Upper lobe of left lung (tissue), 6 donors: ENCODE measurements around the gene NMRK2. TPM values are rescaled to one million over a fixed set of nuclear protein-coding genes. Genes with fewer than 3 reads are reported as not detected.
A peak's percentile ranks its signal among the peaks of the same experiment; 100 is the strongest.
"Not testable (repeated sequence)": the region's sequence is repeated elsewhere in the genome, so short reads cannot be mapped to it uniquely, and the experiment has no call there.

Source experiments
- ATAC-seq, 2 donors: fragments of 200-7000 bp; cut with Tn5 transposase; one replicate each; pipeline ENCODE4 v1.9.1; 2022; ENCODE audit warnings: mild to moderate bottlenecking in 2 of 2, moderate library complexity in 2 of 2; ENCODE audit not compliant: low FRiP score in 2 of 2
- DNase-seq, 2 donors: peaks; one replicate each; pipeline ENCODE4 v3.0.0-alpha.2; 2019 to 2020
- H3K27ac ChIP-seq, 4 donors: fragments of 200-600 bp; sonication (generic); one replicate each; pipeline ENCODE4 v1.5.1; 2016 to 2019
- H3K27me3 ChIP-seq, 4 donors: fragments of 200-600 bp; sonication (generic); one replicate each; pipeline ENCODE4 v1.5.1; 2017 to 2019
- H3K36me3 ChIP-seq, 4 donors: fragments of 200-600 bp; sonication (generic); one replicate each; pipeline ENCODE4 v1.5.1; 2016 to 2019
- H3K4me1 ChIP-seq, 4 donors: fragments of 200-600 bp; sonication (generic); one replicate each; pipeline ENCODE4 v1.5.1; 2018 to 2019
- H3K4me3 ChIP-seq, 4 donors: fragments of 200-600 bp; sonication (generic); one replicate each; pipeline ENCODE4 v1.5.1; 2017 to 2019; ENCODE audit warnings: mild to moderate bottlenecking in 2 of 4, moderate library complexity in 1 of 4
- H3K9me3 ChIP-seq, 4 donors: fragments of 200-600 bp; sonication (generic); one replicate each; pipeline ENCODE4 v1.5.1; 2018 to 2019
- CTCF ChIP-seq, 6 experiments: fragments of 450-650 bp in 4 of 6; fragments of 200-600 bp in 2 of 6; sonication (generic) in 2 of 6; IDR thresholded peaks; one replicate each; pipeline ENCODE4 v1.5.1; 2016 to 2019; ENCODE audit warnings: antibody characterized with exemption in 6 of 6
- EP300 ChIP-seq, 4 donors: sonication (generic); formaldehyde crosslinking; IDR thresholded peaks; one replicate each; pipeline ENCODE4 v1.5.1; 2017; ENCODE audit warnings: antibody characterized with exemption in 4 of 4, control low read depth in 2 of 4
- POLR2A ChIP-seq, 4 donors: fragments of 450-650 bp; IDR thresholded peaks; one replicate each; pipeline ENCODE4 v1.5.1; 2016 to 2017; ENCODE audit warnings: antibody characterized with exemption in 4 of 4, mild to moderate bottlenecking in 2 of 4
- POLR2AphosphoS5 ChIP-seq, 2 donors: sonication (generic); formaldehyde crosslinking; IDR thresholded peaks; one replicate each; pipeline ENCODE4 v1.5.1; 2017; ENCODE audit warnings: antibody characterized with exemption in 2 of 2
- WGBS, 2 donors: methylation state at CpG; one replicate each; pipeline ENCODE4 v1.1.5; 2017 to 2018; 5-methylcytosine and 5-hydroxymethylcytosine counted together
- total RNA-seq, 6 donors: library from RNA; depleted of rRNA in 4 of 6; stranded (reverse); fragments of >200 nt in 4 of 6; gene quantifications; one replicate each; pipeline versions ENCODE4 v1.1.0 to v1.2.1, GENCODE V29; 2016 to 2021
- donor health status: DM: no; HTN: no; CAD: no; lungs with moderate emphysema.
- donor health status: DM: no; HTN: yes; CAD: no; lungs with severe emphysema.

The NMRK2 gene
- total RNA-seq, 6 donors from 2014 or later, result not detected

GRCh38 chr19:3931041-3931440 lies 1.8 kb upstream of the NMRK2 start:
- H3K36me3 ChIP-seq, result no peaks in the 10 kb centered on the region
- no peak overlapping the region for H3K27ac ChIP-seq
- H3K4me1 ChIP-seq, result peaks cover 0 to 8% (median 2%) of the 10 kb centered on the region in 4 donors
- H3K9me3 ChIP-seq, result no peaks in the 10 kb centered on the region
- peak in 1 of 2 donors; percentile 21 for ATAC-seq
- H3K27me3 ChIP-seq, result peaks cover 0 to 12% (median 7%) of the 10 kb centered on the region in 4 donors
- WGBS, 2 donors, result 50 to 67% methylated on average over 6 to 8 of the region's 8 CpGs
- H3K4me3 ChIP-seq, result no peak overlapping the region
- DNase-seq, result no peak
- TF ChIP-seq EP300 (IDR thresholded peaks at IDR 0.05), result no peak
- TF ChIP-seq CTCF (IDR thresholded peaks at IDR 0.05), result no peak
- TF ChIP-seq POLR2A (IDR thresholded peaks at IDR 0.05), result no peak
- no peak for TF ChIP-seq POLR2AphosphoS5 (IDR thresholded peaks at IDR 0.05)

- TF ChIP-seq POLR2AphosphoS5 (IDR thresholded peaks at IDR 0.05) (no peak), CTCF (IDR thresholded peaks at IDR 0.05) (no peak), EP300 (IDR thresholded peaks at IDR 0.05) (no peak), POLR2A (IDR thresholded peaks at IDR 0.05) (no peak)
- H3K36me3 ChIP-seq, result no peaks in the 10 kb centered on the region
- 79 to 83% methylated on average over 16 to 24 of the region's 29 CpGs for WGBS, 2 donors
- H3K4me3 ChIP-seq, result no peak overlapping the region
- DNase-seq (no peak), ATAC-seq (no peak)
- H3K4me1 ChIP-seq, result peaks cover 0 to 8% (median 2%) of the 10 kb centered on the region in 4 donors
- H3K27ac ChIP-seq, result no peak overlapping the region
- peaks cover 0 to 12% (median 7%) of the 10 kb centered on the region in 4 donors for H3K27me3 ChIP-seq
- H3K9me3 ChIP-seq, result no peaks in the 10 kb centered on the region
Measured at GRCh38 chr19:3936506-3937442, 3.9 kb downstream of the NMRK2 start.

- not testable (repeated sequence) for H3K9me3 ChIP-seq, H3K4me1 ChIP-seq, DNase-seq, H3K36me3 ChIP-seq, H3K27ac ChIP-seq, H3K4me3 ChIP-seq, ATAC-seq, H3K27me3 ChIP-seq
- WGBS, 2 donors, result 87 to 88% methylated on average over 11 to 14 of the region's 22 CpGs
Measured at GRCh38 chr19:3938300-3938950, 5.6 kb downstream of the NMRK2 start.

- ATAC-seq, result no peak
- no peaks in the 10 kb centered on the region for H3K9me3 ChIP-seq
- no peaks in the 10 kb centered on the region for H3K36me3 ChIP-seq
- H3K27me3 ChIP-seq, result no peaks in the 10 kb centered on the region
- no peaks in the 10 kb centered on the region for H3K4me1 ChIP-seq
- no peak for DNase-seq
- WGBS, 2 donors, result 81 to 83% methylated on average over 7 to 8 of the region's 8 CpGs
- H3K4me3 ChIP-seq, result no peak overlapping the region
- no peak overlapping the region for H3K27ac ChIP-seq
- TF ChIP-seq EP300 (IDR thresholded peaks at IDR 0.05) (no peak), POLR2AphosphoS5 (IDR thresholded peaks at IDR 0.05) (no peak), CTCF (IDR thresholded peaks at IDR 0.05) (no peak), POLR2A (IDR thresholded peaks at IDR 0.05) (no peak)
Measured at GRCh38 chr19:3942790-3943409, 10.0 kb downstream of the NMRK2 start.
